HepG2 (cell line): ENCODE data around the gene COQ6. TPM values are rescaled to one million over a fixed set of nuclear protein-coding genes. Genes with fewer than 3 reads are reported as not detected.
A peak's percentile ranks its signal among the peaks of the same experiment; 100 is the strongest.

Experiments used
- CCAR2 ChIP-seq: fragments of 200-400 bp; formaldehyde crosslinking; optimal IDR thresholded peaks from 2 replicates; pipeline ENCODE3; 2018; ENCODE audit warnings: low read depth, mild to moderate bottlenecking, low read length, moderate library complexity
- CREB1 ChIP-seq, 2 experiments: fragments of 450-650 bp in 1 of 2; IDR thresholded peaks; 2 replicates each; pipeline ENCODE4 v1.6.1; 2016 to 2017; ENCODE audit warnings: control low read depth in 1 of 2, mild to moderate bottlenecking in 1 of 2, missing compliant biosample characterization in 1 of 2, missing genetic modification characterization in 1 of 2
- HDAC2 ChIP-seq: sonication (generic); formaldehyde crosslinking; IDR thresholded peaks from 2 replicates; pipeline ENCODE4 v1.4.0; 2020; ENCODE audit warnings: missing genetic modification reagents
- PHF21A ChIP-seq: sonication (generic); formaldehyde crosslinking; IDR thresholded peaks from 2 replicates; pipeline ENCODE4 v1.5.0; 2020; ENCODE audit warnings: mild to moderate bottlenecking, missing genetic modification reagents
- POLR2A ChIP-seq, 2 experiments: IDR thresholded peaks; 2 replicates each; pipeline ENCODE4 v1.6.1; 2011; ENCODE audit warnings: low read depth in 2 of 2, low read length in 2 of 2, mild to moderate bottlenecking in 1 of 2, moderate library complexity in 1 of 2; ENCODE audit not compliant: insufficient read depth in 1 of 2
- RBM39 ChIP-seq: fragments of 200-400 bp; formaldehyde crosslinking; IDR thresholded peaks from one replicate; pipeline ENCODE4 v1.6.1; 2018; ENCODE audit warnings: antibody characterized with exemption, mild to moderate bottlenecking, low read depth, low read length; ENCODE audit not compliant: poor library complexity, severe bottlenecking
- RORA ChIP-seq: sonication (generic); formaldehyde crosslinking; IDR thresholded peaks from 2 replicates; pipeline ENCODE4 v1.5.0; 2020; ENCODE audit warnings: mild to moderate bottlenecking, missing genetic modification reagents, moderate library complexity
- SMYD3 ChIP-seq: sonication (generic); formaldehyde crosslinking; IDR thresholded peaks from 2 replicates; pipeline ENCODE4 v1.8.1; 2023; ENCODE audit warnings: mild to moderate bottlenecking, missing genetic modification reagents
- SP140L ChIP-seq: sonication (generic); formaldehyde crosslinking; IDR thresholded peaks from 2 replicates; pipeline ENCODE4 v1.4.0; 2020; ENCODE audit warnings: missing genetic modification reagents, borderline replicate concordance
- SP5 ChIP-seq: IDR thresholded peaks from 2 replicates; pipeline ENCODE4 v1.6.1; 2016; ENCODE audit warnings: low read depth, borderline replicate concordance
- STAG1 ChIP-seq: sonication (generic); formaldehyde crosslinking; IDR thresholded peaks from 2 replicates; pipeline ENCODE4 v1.4.0; 2020; ENCODE audit warnings: missing genetic modification reagents
- TAF15 ChIP-seq: fragments of 200-400 bp; formaldehyde crosslinking; IDR thresholded peaks from one replicate; pipeline ENCODE4 v1.6.1; 2018; ENCODE audit warnings: mild to moderate bottlenecking, low read depth, low read length; ENCODE audit not compliant: poor library complexity, severe bottlenecking
- XBP1 ChIP-seq: sonication (generic); formaldehyde crosslinking; IDR thresholded peaks from 2 replicates; pipeline ENCODE4 v1.5.0; 2020; ENCODE audit warnings: missing genetic modification reagents
- ZFP36L1 ChIP-seq: sonication (generic); formaldehyde crosslinking; IDR thresholded peaks from 2 replicates; pipeline ENCODE4 v1.8.0; 2022; ENCODE audit warnings: mild to moderate bottlenecking, missing genetic modification reagents, moderate library complexity
- ZGPAT ChIP-seq: IDR thresholded peaks from 2 replicates; pipeline ENCODE4 v1.6.1; 2016; ENCODE audit warnings: mild to moderate bottlenecking
- ZKSCAN1 ChIP-seq: fragments of 150-350 bp; IDR thresholded peaks from 2 replicates; pipeline ENCODE4 v1.6.1; 2014; ENCODE audit warnings: low read length
- ZKSCAN5 ChIP-seq: sonication (generic); formaldehyde crosslinking; IDR thresholded peaks from 2 replicates; pipeline ENCODE4 v1.5.1; 2020; ENCODE audit warnings: mild to moderate bottlenecking, missing genetic modification reagents
- ZMYM4 ChIP-seq: sonication (generic); formaldehyde crosslinking; IDR thresholded peaks from 2 replicates; pipeline ENCODE4 v1.8.1; 2023; ENCODE audit warnings: mild to moderate bottlenecking, missing genetic modification reagents
- ZNF10 ChIP-seq: sonication (generic); formaldehyde crosslinking; IDR thresholded peaks from 2 replicates; pipeline ENCODE4 v1.4.0; 2020; ENCODE audit warnings: mild to moderate bottlenecking, low read depth, missing genetic modification reagents, borderline replicate concordance
- ZNF180 ChIP-seq: sonication (generic); formaldehyde crosslinking; IDR thresholded peaks from 2 replicates; pipeline ENCODE4 v1.4.0; 2020; ENCODE audit warnings: low read depth, missing genetic modification reagents, borderline replicate concordance
- ZNF20 ChIP-seq: sonication (generic); formaldehyde crosslinking; IDR thresholded peaks from 2 replicates; pipeline ENCODE4 v1.4.0; 2020; ENCODE audit warnings: mild to moderate bottlenecking, moderate library complexity, missing genetic modification reagents
- ZNF547 ChIP-seq: sonication (generic); formaldehyde crosslinking; IDR thresholded peaks from 2 replicates; pipeline ENCODE4 v1.5.1; 2020; ENCODE audit warnings: mild to moderate bottlenecking, missing genetic modification reagents
- ZNF589 ChIP-seq: sonication (generic); formaldehyde crosslinking; conservative IDR thresholded peaks from 2 replicates; pipeline ENCODE4 v1.8.0; 2022; ENCODE audit warnings: mild to moderate bottlenecking, moderate library complexity, missing genetic modification reagents
- ZNF597 ChIP-seq: sonication (generic); formaldehyde crosslinking; IDR thresholded peaks from 2 replicates; pipeline ENCODE4 v1.5.0; 2020; ENCODE audit warnings: missing genetic modification reagents
- ZNF615 ChIP-seq: sonication (generic); formaldehyde crosslinking; IDR thresholded peaks from 2 replicates; pipeline ENCODE4 v1.5.0; 2020; ENCODE audit warnings: mild to moderate bottlenecking, missing genetic modification reagents, borderline replicate concordance
- ZNF816 ChIP-seq: sonication (generic); formaldehyde crosslinking; IDR thresholded peaks from 2 replicates; pipeline ENCODE4 v1.8.0; 2022; ENCODE audit warnings: missing genetic modification reagents, mild to moderate bottlenecking, borderline replicate concordance
- ZSCAN5A ChIP-seq: sonication (generic); formaldehyde crosslinking; IDR thresholded peaks from 2 replicates; pipeline ENCODE4 v1.8.0; 2022; ENCODE audit warnings: mild to moderate bottlenecking, missing genetic modification reagents, borderline replicate concordance
- ZZZ3 ChIP-seq: sonication (generic); formaldehyde crosslinking; IDR thresholded peaks from 2 replicates; pipeline ENCODE4 v1.4.0; 2020; ENCODE audit warnings: missing genetic modification reagents, mild to moderate bottlenecking, borderline replicate concordance
- polyA plus RNA-seq, 8 experiments: library from polyadenylated mRNA; depleted of rRNA in 3 of 8; stranded (reverse) in 7 of 8; unstranded in 1 of 8; fragments of >200 nt; fragmentation: Illumina TruSeq in 4 of 8; extraction: Trizol in 4 of 8; gene quantifications; 2 replicates each; pipeline versions ENCODE4 v1.2.1 to v1.2.3, GENCODE V29; 2011 to 2016; ENCODE audit warnings: low read depth in 4 of 8, missing spikeins in 1 of 8, mixed read lengths in 1 of 8; ENCODE audit not compliant: insufficient read depth in 1 of 8
- total RNA-seq, 5 experiments: library from RNA; depleted of rRNA; stranded (reverse); fragments of >200 nt; fragmentation: Illumina TruSeq; extraction: Trizol; gene quantifications; 2 replicates each; pipeline ENCODE4 v1.2.3, GENCODE V29; 2016; ENCODE audit warnings: low read depth in 1 of 5

The COQ6 gene
- total and polyA plus RNA-seq, 2 of the 13 experiments (the other 11 are each of a cell fraction or from before 2014, with no cell fraction given) = 18.9 to 34.7 TPM

GRCh38 chr14:73995977-73996378 lies 45.9 kb downstream of the COQ6 start (continued):
- 0 out of 2 replicates have a peak, but pooled peaks have one; percentile 40 for TF ChIP-seq ZMYM4 (CRISPR knock-in tag)
- no peak for TF ChIP-seq ZGPAT
- peak; percentile 68 for TF ChIP-seq HDAC2 (CRISPR knock-in tag)
- no peak for TF ChIP-seq ZNF547 (CRISPR knock-in tag)
- TF ChIP-seq CCAR2 = no peak
- TF ChIP-seq ZNF180 (CRISPR knock-in tag) = no peak
- no peak for TF ChIP-seq STAG1
- TF ChIP-seq ZFP36L1 = no peak
- no peak for TF ChIP-seq ZNF589 (CRISPR knock-in tag)
- no peak for TF ChIP-seq ZNF615 (CRISPR knock-in tag)
- TF ChIP-seq ZKSCAN5 = no peak
- TF ChIP-seq ZSCAN5A (CRISPR knock-in tag) = no peak
- no peak for TF ChIP-seq XBP1 (CRISPR knock-in tag)
- TF ChIP-seq RBM39 = no peak
- TF ChIP-seq TAF15 = no peak
- no peak for TF ChIP-seq SP140L
- no peak for TF ChIP-seq PHF21A
- TF ChIP-seq ZNF597 = no peak
- TF ChIP-seq ZNF20 (CRISPR knock-in tag) = no peak
- no peak for TF ChIP-seq ZKSCAN1
- TF ChIP-seq RORA (CRISPR knock-in tag) = no peak
- TF ChIP-seq ZNF816 (CRISPR knock-in tag) = no peak
- TF ChIP-seq CREB1 (IDR thresholded peaks at IDR 0.05) = no peak
- no peak for TF ChIP-seq CREB1 (CRISPR knock-in tag; IDR thresholded peaks at IDR 0.05)
- no peak for TF ChIP-seq ZNF10 (CRISPR knock-in tag)
- 0 out of 2 replicates have a peak, but pooled peaks have one; percentile 20 for TF ChIP-seq SP5 (CRISPR knock-in tag)
- no peak for TF ChIP-seq ZZZ3 (CRISPR knock-in tag)
- no peak for TF ChIP-seq SMYD3 (CRISPR knock-in tag)
- peak; percentile 44 to 73; a peak in 3 of 4 replicates for TF ChIP-seq POLR2A (IDR thresholded peaks at IDR 0.05; ENCODE audit: insufficient read depth in 1 of 2, low read depth in 2 of 2, low read length in 2 of 2)
